Measurements from ENCODE around the gene SATB2.

Gene SATB2

GRCh38 chr2:199404841-199405240, 52.9 kb downstream of the SATB2 start:
- DNase-seq = no peak

GRCh38 chr2:199395311-199395710, 62.4 kb downstream of the SATB2 start:
- DNase-seq = no peak

- no peak for DNase-seq
Observed at GRCh38 chr2:199392363-199392762, 65.4 kb downstream of the SATB2 start.

- DNase-seq = no peak
Observed at GRCh38 chr2:199388728-199389268, 68.9 kb downstream of the SATB2 start.

- no peak for DNase-seq
Observed at GRCh38 chr2:199384043-199384442, 73.7 kb downstream of the SATB2 start.

- DNase-seq = no peak
Observed at GRCh38 chr2:199383021-199383420, 74.7 kb downstream of the SATB2 start.

GRCh38 chr2:199382091-199382490, 75.6 kb downstream of the SATB2 start:
- DNase-seq = no peak

GRCh38 chr2:199381531-199381930, 76.2 kb downstream of the SATB2 start:
- DNase-seq = no peak

GRCh38 chr2:199378948-199379650, 78.6 kb downstream of the SATB2 start:
- no peak for DNase-seq

- no peak for DNase-seq
Observed at GRCh38 chr2:199370150-199370780, 87.5 kb downstream of the SATB2 start.

- DNase-seq = no peak
Observed at GRCh38 chr2:199366406-199366805, 91.3 kb downstream of the SATB2 start.

- DNase-seq = no peak
Observed at GRCh38 chr2:199364153-199364552, 93.6 kb downstream of the SATB2 start.

- no peak for DNase-seq
Observed at GRCh38 chr2:199356412-199356811, 101.3 kb downstream of the SATB2 start.

GRCh38 chr2:199348871-199349270, 108.9 kb downstream of the SATB2 start:
- DNase-seq = no peak

- no peak for DNase-seq
Observed at GRCh38 chr2:199344012-199344411, 113.7 kb downstream of the SATB2 start.

GRCh38 chr2:199342334-199342733, 115.4 kb downstream of the SATB2 start:
- no peak for DNase-seq

GRCh38 chr2:199341123-199341522, 116.6 kb downstream of the SATB2 start:
- DNase-seq = no peak

GRCh38 chr2:199339891-199340605, 117.7 kb downstream of the SATB2 start:
- no peak for DNase-seq

GRCh38 chr2:199336546-199336945, 121.2 kb downstream of the SATB2 start:
- no peak for DNase-seq

GRCh38 chr2:199335502-199335901, 122.2 kb downstream of the SATB2 start:
- DNase-seq = no peak

- DNase-seq = no peak
Observed at GRCh38 chr2:199329466-199329865, 128.3 kb downstream of the SATB2 start.

- no peak for DNase-seq
Observed at GRCh38 chr2:199329031-199329430, 128.7 kb downstream of the SATB2 start.

- no peak for DNase-seq
Observed at GRCh38 chr2:199325881-199326280, 131.9 kb downstream of the SATB2 start.

- no peak for DNase-seq
Observed at GRCh38 chr2:199322151-199322550, 135.6 kb downstream of the SATB2 start.
